ENCODE data around the gene ACTR1B.

DNA sequence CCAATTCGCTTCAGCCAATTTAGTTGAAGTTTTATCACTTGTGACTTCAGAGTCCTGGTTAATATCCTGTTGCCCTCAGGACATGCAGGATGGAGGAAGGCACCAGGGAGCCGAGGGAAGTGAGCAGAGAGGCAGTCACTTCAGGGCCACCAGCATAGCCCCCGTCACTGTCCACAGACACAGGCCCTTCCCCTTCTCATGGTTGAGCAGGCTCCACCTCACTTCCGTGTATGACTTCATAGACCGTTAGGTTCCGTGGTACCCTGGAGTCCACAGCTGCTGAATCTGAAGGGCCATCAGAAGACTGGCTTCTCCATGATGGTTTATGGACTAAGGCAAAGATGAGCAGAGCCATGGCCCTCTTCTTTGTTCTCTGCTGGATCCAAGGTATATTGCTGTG lies 5.6 kb upstream of the ACTR1B start, which contains the start of gene C2orf92:
- TF ChIP-seq EZH2 (IDR thresholded peaks at IDR 0.05; ENCODE audit: borderline replicate concordance, low read length) = no peak
- no peak for TF ChIP-seq CTCF (IDR thresholded peaks at IDR 0.05; ENCODE audit: low read length)
